Mesendoderm (in vitro differentiated cells): ENCODE data around the gene ZDHHC20.

Source experiments
- DNase-seq: peaks from one replicate; pipeline ENCODE4 v3.0.0; 2013
- H2AK5ac ChIP-seq: 2 replicates; pipeline ENCODE4 v1.6.1; 2013; ENCODE audit warnings: low read length, inconsistent platforms
- H2BK120ac ChIP-seq: 2 replicates; pipeline ENCODE4 v1.6.1; 2013; ENCODE audit warnings: low read depth, mild to moderate bottlenecking, low read length, moderate library complexity, mixed read lengths
- H2BK15ac ChIP-seq: replicated peaks from 2 replicates; pipeline ENCODE4 v1.6.1; 2013; ENCODE audit warnings: low read depth, mild to moderate bottlenecking, moderate library complexity
- H2BK5ac ChIP-seq: 2 replicates; pipeline ENCODE4 v1.6.1; 2013; ENCODE audit warnings: low read length, inconsistent platforms
- H3K18ac ChIP-seq: 2 replicates; pipeline ENCODE4 v1.6.1; 2013; ENCODE audit warnings: mild to moderate bottlenecking, low read length, mixed read lengths
- H3K23ac ChIP-seq: one replicate; pipeline ENCODE4 v1.6.1; 2013; ENCODE audit warnings: low read length
- H3K27ac ChIP-seq: 2 replicates; pipeline ENCODE4 v1.5.1; 2013; ENCODE audit warnings: low read depth, mild to moderate bottlenecking, inconsistent platforms, low read length, moderate library complexity
- H3K27me3 ChIP-seq: 2 replicates; pipeline ENCODE4 v1.6.1; 2013; ENCODE audit warnings: low read length, control low read depth, mild to moderate bottlenecking, inconsistent platforms; ENCODE audit not compliant: insufficient read depth, poor library complexity
- H3K36me3 ChIP-seq: 2 replicates; pipeline ENCODE4 v1.6.1; 2013; ENCODE audit warnings: low read length, inconsistent platforms; ENCODE audit not compliant: control insufficient read depth, insufficient read depth
- H3K4ac ChIP-seq: one replicate; pipeline ENCODE4 v1.6.1; 2013; ENCODE audit warnings: low read depth, mild to moderate bottlenecking, low read length, moderate library complexity
- H3K4me1 ChIP-seq: 2 replicates; pipeline ENCODE4 v1.6.1; 2013; ENCODE audit warnings: low read depth, low read length, inconsistent platforms; ENCODE audit not compliant: control insufficient read depth
- H3K4me2 ChIP-seq: 2 replicates; pipeline ENCODE4 v1.6.1; 2013; ENCODE audit warnings: low read length
- H3K4me3 ChIP-seq: 2 replicates; pipeline ENCODE4 v1.5.1; 2013; ENCODE audit warnings: mild to moderate bottlenecking, low read length
- H3K56ac ChIP-seq: one replicate; pipeline ENCODE4 v1.6.1; 2013; ENCODE audit warnings: low read length
- H3K79me1 ChIP-seq: 2 replicates; pipeline ENCODE4 v1.6.1; 2013; ENCODE audit warnings: low read length, inconsistent platforms
- H3K79me2 ChIP-seq: 2 replicates; pipeline ENCODE4 v1.6.1; 2013; ENCODE audit warnings: mild to moderate bottlenecking, low read length; ENCODE audit not compliant: control insufficient read depth, insufficient read depth
- H3K9ac ChIP-seq: 2 replicates; pipeline ENCODE4 v1.6.1; 2013; ENCODE audit warnings: low read length, inconsistent platforms
- H4K5ac ChIP-seq: one replicate; pipeline ENCODE4 v1.6.1; 2013; ENCODE audit warnings: low read length
- H4K8ac ChIP-seq: one replicate; pipeline ENCODE4 v1.6.1; 2013; ENCODE audit warnings: low read depth, mild to moderate bottlenecking, control low read depth, low read length, moderate library complexity
- WGBS: extraction: QIAGEN DNeasy Blood & Tissue Kit; methylation state at CpG from one replicate; pipeline ENCODE4 v1.1.7; 2013; ENCODE audit warnings: low lambda C conversion rate, missing lambda C conversion rate; ENCODE audit not compliant: insufficient coverage; ENCODE audit errors: extremely low coverage; 5-methylcytosine and 5-hydroxymethylcytosine counted together

Gene ZDHHC20

DNA sequence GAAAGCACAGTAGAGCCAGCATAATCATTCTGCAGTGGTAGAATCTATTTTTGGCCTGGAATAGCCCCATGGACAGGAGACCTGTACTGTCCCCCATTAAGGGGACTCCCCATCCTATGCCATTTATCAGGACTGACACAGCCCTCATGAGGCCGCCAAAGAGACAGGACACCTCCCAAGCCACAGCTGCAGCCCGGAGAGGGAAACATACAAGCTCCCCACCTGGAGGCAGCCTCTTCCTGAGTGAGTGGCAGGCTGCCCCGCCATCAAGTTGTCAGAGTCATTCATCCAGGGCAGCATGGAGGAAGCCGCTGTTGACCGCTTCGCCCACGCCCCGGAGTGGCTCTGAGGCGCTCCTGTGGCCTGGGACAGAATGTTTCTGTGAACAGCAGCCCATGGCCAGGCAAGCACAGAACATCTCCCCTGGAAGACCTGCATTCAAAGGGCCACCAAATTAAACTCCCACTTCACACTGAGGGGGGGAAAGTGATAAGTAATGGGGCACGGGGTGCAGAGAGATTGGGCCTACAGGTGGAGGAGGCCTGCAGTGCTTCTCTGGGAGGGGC, 111.3 kb downstream of the ZDHHC20 start:
- H3K79me1 ChIP-seq: no peaks in the 10 kb centered on the region
- no peak overlapping the region for H4K8ac ChIP-seq
- no peak overlapping the region for H3K23ac ChIP-seq
- no CpG with 5 or more reads among the region's 10 CpGs for WGBS
- H3K9ac ChIP-seq: no peak overlapping the region
- H3K4me2 ChIP-seq: no peak overlapping the region
- no peaks in the 10 kb centered on the region for H3K36me3 ChIP-seq
- H3K79me2 ChIP-seq: no peaks in the 10 kb centered on the region
- H4K5ac ChIP-seq: no peak overlapping the region
- DNase-seq: no peak
- H2BK120ac ChIP-seq: no peak overlapping the region
- no peak overlapping the region for H3K18ac ChIP-seq
- no peak overlapping the region for H3K56ac ChIP-seq
- H2AK5ac ChIP-seq: no peak overlapping the region
- no peak overlapping the region for H2BK5ac ChIP-seq
- H3K4ac ChIP-seq: no peak overlapping the region
- H3K27ac ChIP-seq: no peak overlapping the region
- H2BK15ac ChIP-seq: no peak overlapping the region
- H3K4me1 ChIP-seq: no peaks in the 10 kb centered on the region
- no peak overlapping the region for H3K4me3 ChIP-seq
- no peaks in the 10 kb centered on the region for H3K27me3 ChIP-seq

DNA sequence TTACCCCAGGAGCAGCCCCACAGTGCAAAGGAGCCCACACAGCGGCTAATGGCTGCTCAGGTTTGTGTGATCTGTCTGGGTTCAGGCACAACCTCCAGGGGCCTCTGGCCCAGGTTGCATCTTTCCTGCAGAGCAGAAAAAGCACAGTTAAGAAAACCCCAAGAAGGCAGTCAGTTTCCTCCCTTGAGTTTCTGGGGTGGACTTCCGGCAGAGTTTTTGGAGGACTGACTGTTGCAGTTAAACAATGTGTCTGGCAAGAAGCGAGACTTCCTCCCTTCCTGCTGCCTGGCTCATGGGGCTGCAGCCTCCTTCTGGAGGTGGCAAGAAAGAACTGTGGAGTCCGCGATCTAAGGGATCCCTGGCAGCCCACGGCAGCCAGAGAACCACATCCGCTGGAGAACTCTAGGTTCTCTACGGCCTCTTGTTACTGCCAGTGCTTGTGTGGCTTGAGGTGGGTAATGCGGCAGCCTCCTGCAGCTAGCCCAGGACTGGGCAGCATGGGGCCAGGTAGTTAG, 114.4 kb downstream of the ZDHHC20 start:
- no peak overlapping the region for H3K23ac ChIP-seq
- H3K4ac ChIP-seq: no peak overlapping the region
- no peak overlapping the region for H2BK120ac ChIP-seq
- WGBS: no CpG with 5 or more reads among the region's 9 CpGs
- no peak overlapping the region for H3K4me3 ChIP-seq
- no peaks in the 10 kb centered on the region for H3K36me3 ChIP-seq
- no peak overlapping the region for H3K4me2 ChIP-seq
- H2BK5ac ChIP-seq: no peak overlapping the region
- H4K8ac ChIP-seq: no peak overlapping the region
- no peak overlapping the region for H3K18ac ChIP-seq
- H3K56ac ChIP-seq: no peak overlapping the region
- H3K79me2 ChIP-seq: no peaks in the 10 kb centered on the region
- no peaks in the 10 kb centered on the region for H3K4me1 ChIP-seq
- H2AK5ac ChIP-seq: no peak overlapping the region
- H3K9ac ChIP-seq: no peak overlapping the region
- H2BK15ac ChIP-seq: no peak overlapping the region
- H3K27ac ChIP-seq: no peak overlapping the region
- H4K5ac ChIP-seq: no peak overlapping the region
- H3K27me3 ChIP-seq: no peaks in the 10 kb centered on the region
- DNase-seq: no peak
- H3K79me1 ChIP-seq: no peaks in the 10 kb centered on the region

DNA sequence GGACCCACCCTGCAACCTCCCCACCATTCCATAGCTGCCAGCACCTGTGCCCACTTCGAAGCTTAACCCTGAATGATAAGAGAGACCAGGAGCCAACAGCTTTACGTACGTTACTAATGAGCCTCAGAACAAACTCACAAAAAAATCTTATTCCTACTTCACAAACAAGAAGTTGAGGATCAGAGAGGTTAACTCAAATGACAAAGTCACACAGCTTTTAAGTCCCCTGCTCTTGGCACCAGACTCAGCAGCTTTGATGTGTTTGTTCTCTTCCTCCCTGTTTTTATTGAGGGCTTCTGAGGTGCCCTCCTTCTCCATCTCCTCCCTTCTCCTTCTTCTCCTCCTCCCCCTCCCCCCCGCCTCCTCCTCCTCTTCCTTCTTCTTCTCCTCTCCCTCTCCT, 115.4 kb downstream of the ZDHHC20 start:
- H4K5ac ChIP-seq: no peak overlapping the region
- H3K36me3 ChIP-seq: no peaks in the 10 kb centered on the region
- no peaks in the 10 kb centered on the region for H3K79me2 ChIP-seq
- peaks cover 3% of the 10 kb centered on the region for H3K4me1 ChIP-seq
- H2AK5ac ChIP-seq: no peak overlapping the region
- H3K79me1 ChIP-seq: no peaks in the 10 kb centered on the region
- no peak overlapping the region for H3K56ac ChIP-seq
- no peak overlapping the region for H3K9ac ChIP-seq
- H2BK15ac ChIP-seq: no peak overlapping the region
- no peak overlapping the region for H2BK5ac ChIP-seq
- WGBS: no CpG with 5 or more reads among the region's 4 CpGs
- no peaks in the 10 kb centered on the region for H3K27me3 ChIP-seq
- H4K8ac ChIP-seq: no peak overlapping the region
- no peak overlapping the region for H3K18ac ChIP-seq
- H3K23ac ChIP-seq: no peak overlapping the region
- no peak overlapping the region for H3K4me2 ChIP-seq
- no peak overlapping the region for H3K4ac ChIP-seq
- no peak overlapping the region for H3K27ac ChIP-seq
- no peak for DNase-seq
- H2BK120ac ChIP-seq: no peak overlapping the region
- no peak overlapping the region for H3K4me3 ChIP-seq

DNA sequence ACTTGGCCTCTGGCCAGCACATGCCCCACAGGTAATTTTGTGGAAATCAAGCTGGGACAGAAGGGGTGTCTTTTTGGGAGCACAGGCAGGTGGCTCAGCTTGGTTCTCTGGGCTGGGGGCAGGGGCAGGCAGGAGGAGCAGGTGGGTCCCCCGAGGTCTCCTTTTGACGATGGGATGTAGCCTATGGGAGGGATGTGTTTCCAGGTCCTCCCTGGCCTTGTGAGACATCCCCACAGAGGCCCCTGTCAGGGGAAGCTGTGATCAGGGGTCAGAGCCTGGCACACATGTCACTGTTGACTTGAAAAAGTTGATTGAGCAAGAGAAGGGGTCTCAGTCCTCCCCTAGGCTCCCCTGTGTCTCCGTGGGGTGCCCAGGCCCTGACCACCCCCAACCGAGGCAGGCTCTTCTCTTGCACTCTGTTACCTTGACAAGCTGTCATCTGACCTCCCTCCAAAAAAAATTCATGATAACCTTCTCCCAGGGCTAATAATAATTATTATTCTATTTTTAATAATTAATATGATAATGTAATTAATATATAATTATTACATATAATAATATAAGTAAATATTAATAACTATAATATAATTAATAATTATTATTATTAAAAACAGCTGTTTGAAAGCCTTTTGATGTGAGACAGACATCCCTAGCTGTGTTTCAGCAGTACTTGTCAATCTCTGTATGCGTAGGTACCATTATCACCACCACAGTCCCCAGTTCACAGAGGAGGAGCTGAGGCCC, 116.2 kb downstream of the ZDHHC20 start:
- no peak for DNase-seq
- Histone ChIP-seq H4K5ac (no peak overlapping the region), H3K27ac (no peak overlapping the region), H2BK5ac (no peak overlapping the region), H4K8ac (no peak overlapping the region), H3K4me2 (no peak overlapping the region), H3K23ac (no peak overlapping the region), H3K79me1 (no peaks in the 10 kb centered on the region), H2AK5ac (no peak overlapping the region), H2BK120ac (no peak overlapping the region), H3K4me3 (no peak overlapping the region), H3K36me3 (no peaks in the 10 kb centered on the region), H3K9ac (no peak overlapping the region), H3K56ac (no peak overlapping the region), H3K4me1 (peaks cover 6% of the 10 kb centered on the region), H3K18ac (no peak overlapping the region), H2BK15ac (no peak overlapping the region), H3K27me3 (no peaks in the 10 kb centered on the region), H3K4ac (no peak overlapping the region), H3K79me2 (no peaks in the 10 kb centered on the region)
- no CpG with 5 or more reads among the region's 5 CpGs for WGBS

DNA sequence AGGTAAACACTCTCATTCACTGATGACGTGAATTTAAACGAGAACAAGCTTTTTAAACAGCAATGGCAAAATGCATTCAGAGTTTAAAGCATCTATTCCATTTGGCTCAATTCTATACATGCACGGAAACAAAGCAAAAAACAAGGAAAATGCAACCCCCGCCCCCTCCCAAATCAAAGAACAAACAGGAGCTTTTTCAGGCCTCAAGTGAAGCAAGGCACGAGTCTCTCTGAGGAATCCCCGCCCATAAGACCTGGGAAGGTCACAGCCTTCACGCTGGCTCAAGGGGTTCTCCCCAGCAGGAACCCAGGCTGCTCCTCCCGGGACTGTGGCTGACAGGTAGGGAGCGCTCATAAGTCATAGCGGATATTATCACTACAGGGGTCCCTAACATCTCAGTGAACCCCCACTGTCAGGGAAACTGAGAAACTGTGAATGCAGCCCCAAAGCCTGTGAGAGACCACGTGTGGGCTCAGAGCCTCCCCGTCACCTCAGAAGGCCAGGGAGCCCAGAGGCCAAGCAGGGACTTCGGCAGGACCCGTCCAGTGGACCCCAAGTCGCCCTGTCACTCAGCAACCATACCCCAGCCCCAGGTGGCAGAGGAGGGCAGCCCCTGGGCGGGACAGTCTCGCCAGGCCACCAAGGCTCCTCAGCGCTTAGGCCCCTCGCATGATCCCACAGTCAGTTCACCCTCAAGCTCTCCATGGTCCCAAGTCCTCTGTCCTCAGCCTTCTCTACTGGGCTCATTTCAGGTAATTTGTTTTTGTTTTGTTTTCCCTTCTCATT, 117.3 kb downstream of the ZDHHC20 start:
- Histone ChIP-seq H4K5ac (no peak overlapping the region), H2BK5ac (no peak overlapping the region), H3K4me2 (no peak overlapping the region), H3K23ac (no peak overlapping the region), H3K27ac (no peak overlapping the region), H3K4me3 (no peak overlapping the region), H2BK15ac (no peak overlapping the region), H3K9ac (no peak overlapping the region), H3K27me3 (no peaks in the 10 kb centered on the region), H2BK120ac (no peak overlapping the region), H4K8ac (no peak overlapping the region), H3K4ac (no peak overlapping the region), H3K36me3 (no peaks in the 10 kb centered on the region), H3K18ac (no peak overlapping the region), H3K79me1 (no peaks in the 10 kb centered on the region), H3K79me2 (no peaks in the 10 kb centered on the region), H3K56ac (no peak overlapping the region), H3K4me1 (peaks cover 6% of the 10 kb centered on the region), H2AK5ac (no peak overlapping the region)
- DNase-seq: no peak
- whole genome bisulfite sequencing: no CpG with 5 or more reads among the region's 19 CpGs
